Hepatocyte (in vitro differentiated cells): Measurements from ENCODE around the gene USP32. TPM values are rescaled to one million over a fixed set of nuclear protein-coding genes. Genes with fewer than 3 reads are reported as not detected.
"Not testable (repeated sequence)": the region's sequence is repeated elsewhere in the genome, so short reads cannot be mapped to it uniquely, and the experiment has no call there.

ENCODE experiments used
- DNase-seq: peaks from one replicate; pipeline ENCODE4 v3.0.0-alpha.2; 2016; ENCODE audit warnings: low spot score
- H2AFZ ChIP-seq: fragments of 200-600 bp; sonication (generic); 2 replicates; pipeline ENCODE4 v1.6.0; 2016; ENCODE audit warnings: antibody characterized with exemption, mild to moderate bottlenecking
- H3K27ac ChIP-seq: fragments of 200-600 bp; sonication (generic); 2 replicates; pipeline ENCODE4 v1.5.1; 2016; ENCODE audit warnings: mild to moderate bottlenecking
- H3K27me3 ChIP-seq: fragments of 200-600 bp; sonication (generic); 2 replicates; pipeline ENCODE4 v1.6.1; 2016
- H3K36me3 ChIP-seq: fragments of 200-600 bp; sonication (generic); replicated peaks from 2 replicates; pipeline ENCODE4 v1.5.1; 2016; ENCODE audit warnings: low read depth; ENCODE audit not compliant: insufficient read depth
- H3K4me1 ChIP-seq: fragments of 200-600 bp; sonication (generic); 2 replicates; pipeline ENCODE4 v1.5.1; 2016; ENCODE audit warnings: mild to moderate bottlenecking, moderate library complexity; ENCODE audit not compliant: insufficient read depth
- H3K4me2 ChIP-seq: fragments of 200-600 bp; sonication (generic); 2 replicates; pipeline ENCODE4 v1.6.0; 2016
- H3K4me3 ChIP-seq: fragments of 200-600 bp; sonication (generic); 2 replicates; pipeline ENCODE4 v1.5.1; 2016; ENCODE audit warnings: mild to moderate bottlenecking
- H3K79me2 ChIP-seq: fragments of 200-600 bp; sonication (generic); 2 replicates; pipeline ENCODE4 v1.6.0; 2017; ENCODE audit warnings: mild to moderate bottlenecking
- H3K9me2 ChIP-seq: fragments of 200-600 bp; sonication (generic); replicated peaks from 2 replicates; pipeline ENCODE4 v1.6.0; 2017; ENCODE audit warnings: mild to moderate bottlenecking; ENCODE audit not compliant: insufficient read depth
- H3K9me3 ChIP-seq: fragments of 200-600 bp; sonication (generic); 2 replicates; pipeline ENCODE4 v1.5.1; 2016; ENCODE audit warnings: low read depth, mild to moderate bottlenecking
- H4K20me1 ChIP-seq: fragments of 200-600 bp; sonication (generic); 2 replicates; pipeline ENCODE4 v1.6.0; 2016; ENCODE audit warnings: mild to moderate bottlenecking; ENCODE audit not compliant: insufficient read depth, poor library complexity, severe bottlenecking
- CTCF ChIP-seq: fragments of 200-600 bp; sonication (generic); IDR thresholded peaks from 2 replicates; pipeline ENCODE4 v1.5.1; 2016; ENCODE audit warnings: antibody characterized with exemption, mild to moderate bottlenecking; ENCODE audit not compliant: poor library complexity
- EZH2 ChIP-seq: fragments of 200-600 bp; sonication (generic); IDR thresholded peaks from 2 replicates; pipeline ENCODE4 v1.6.1; 2016; ENCODE audit warnings: antibody characterized with exemption, mild to moderate bottlenecking, borderline replicate concordance
- EZH2phosphoT487 ChIP-seq: fragments of 200-600 bp; sonication (generic); IDR thresholded peaks from one replicate; pipeline ENCODE4 v1.6.1; 2018; ENCODE audit warnings: antibody characterized with exemption, mild to moderate bottlenecking, low read depth, moderate library complexity; ENCODE audit not compliant: unreplicated experiment, severe bottlenecking
- WGBS: methylation state at CpG from one replicate; pipeline ENCODE4 v1.1.6; 2016; ENCODE audit warnings: low lambda C conversion rate; ENCODE audit errors: missing lambda C conversion rate; 5-methylcytosine and 5-hydroxymethylcytosine counted together
- polyA plus RNA-seq: library from polyadenylated mRNA; unstranded; fragments of >200 nt; fragmentation: Nextera tagmentation; extraction: Ambion mirVana; gene quantifications from 2 replicates; pipeline ENCODE4 v1.2.1, GENCODE V29; 2016
- total RNA-seq: library from RNA; depleted of rRNA; stranded (reverse); fragments of >200 nt; gene quantifications from 2 replicates; pipeline ENCODE4 v1.2.3, GENCODE V29; 2014

USP32 gene
- total and polyA plus RNA-seq, 2 experiments from 2014 or later: 15.3 to 37.0 TPM

- H3K36me3 ChIP-seq: no peaks in the 10 kb centered on the region
- no peak for TF ChIP-seq EZH2
- TF ChIP-seq CTCF: no peak
- TF ChIP-seq EZH2phosphoT487: no peak
These were observed 198.5 kb downstream of the USP32 start for GRCh38 chr17:60193482-60193881.

GRCh38 chr17:60193032-60193431, 198.9 kb downstream of the USP32 start:
- 93% methylated on average over 3 of the region's 3 CpGs for WGBS
- not testable (repeated sequence) for H3K4me1 ChIP-seq, H3K36me3 ChIP-seq

More at GRCh38 chr17:60193482-60193881, 198.5 kb downstream of the USP32 start:
- DNase-seq: no peak
- no peaks in the 10 kb centered on the region for H3K9me3 ChIP-seq
- H3K79me2 ChIP-seq: no peaks in the 10 kb centered on the region
- H4K20me1 ChIP-seq: no peaks in the 10 kb centered on the region
- H3K27me3 ChIP-seq: no peaks in the 10 kb centered on the region
- H3K9me2 ChIP-seq: no peaks in the 10 kb centered on the region
- H3K4me2 ChIP-seq: no peak overlapping the region
- WGBS: 86% methylated on average over 2 of the region's 2 CpGs
- no peak overlapping the region for H2AFZ ChIP-seq
- no peaks in the 10 kb centered on the region for H3K4me1 ChIP-seq
- no peak overlapping the region for H3K4me3 ChIP-seq
- no peak overlapping the region for H3K27ac ChIP-seq

GRCh38 chr17:60190032-60190431, 201.9 kb downstream of the USP32 start:
- H3K36me3 ChIP-seq, H2AFZ ChIP-seq, H3K9me3 ChIP-seq, H3K4me3 ChIP-seq, H3K27ac ChIP-seq, H3K4me2 ChIP-seq, H3K79me2 ChIP-seq, H3K9me2 ChIP-seq, H3K4me1 ChIP-seq, H4K20me1 ChIP-seq, H3K27me3 ChIP-seq, DNase-seq: not testable (repeated sequence)
- 94% methylated on average over 4 of the region's 4 CpGs for WGBS

More at GRCh38 chr17:60193032-60193431, 198.9 kb downstream of the USP32 start:
- H3K27me3 ChIP-seq, H3K9me2 ChIP-seq, DNase-seq, H3K4me2 ChIP-seq, H4K20me1 ChIP-seq, H3K4me3 ChIP-seq, H3K27ac ChIP-seq, H3K9me3 ChIP-seq, H2AFZ ChIP-seq, H3K79me2 ChIP-seq: not testable (repeated sequence)

- TF ChIP-seq CTCF (no peak), EZH2phosphoT487 (no peak)
- no peak overlapping the region for H3K4me2 ChIP-seq
- no peaks in the 10 kb centered on the region for H3K79me2 ChIP-seq
- H2AFZ ChIP-seq: no peak overlapping the region
- H3K27ac ChIP-seq: no peak overlapping the region
- no peaks in the 10 kb centered on the region for H3K36me3 ChIP-seq
- DNase-seq: no peak
- peaks cover 6% of the 10 kb centered on the region for H3K4me1 ChIP-seq
- H3K9me2 ChIP-seq: no peaks in the 10 kb centered on the region
- H3K27me3 ChIP-seq: no peaks in the 10 kb centered on the region
- WGBS: 96% methylated on average over 4 of the region's 4 CpGs
- H4K20me1 ChIP-seq: no peaks in the 10 kb centered on the region
- no peaks in the 10 kb centered on the region for H3K9me3 ChIP-seq
- no peak overlapping the region for H3K4me3 ChIP-seq
These were observed 203.2 kb downstream of the USP32 start for GRCh38 chr17:60188759-60189158.

GRCh38 chr17:60186846-60187745, 204.8 kb downstream of the USP32 start:
- not testable (repeated sequence) for H3K9me3 ChIP-seq, H4K20me1 ChIP-seq, H2AFZ ChIP-seq, H3K27me3 ChIP-seq, H3K4me3 ChIP-seq, DNase-seq, H3K79me2 ChIP-seq, H3K36me3 ChIP-seq, H3K4me1 ChIP-seq, H3K9me2 ChIP-seq
- WGBS: 69% methylated on average over 7 of the region's 7 CpGs
- Histone ChIP-seq H3K4me2 (peak overlapping the region; percentile 28), H3K27ac (peak overlapping the region; percentile 65)

GRCh38 chr17:60186372-60186771, 205.6 kb downstream of the USP32 start:
- DNase-seq, H3K9me2 ChIP-seq, H3K9me3 ChIP-seq, H3K4me1 ChIP-seq, H2AFZ ChIP-seq, H4K20me1 ChIP-seq, H3K4me2 ChIP-seq, H3K27me3 ChIP-seq, H3K36me3 ChIP-seq, H3K79me2 ChIP-seq, H3K4me3 ChIP-seq: not testable (repeated sequence)
- 94% methylated on average over 1 of the region's 1 CpG for WGBS
- H3K27ac ChIP-seq: peak overlapping the region; percentile 65

GRCh38 chr17:60180380-60180779, 211.6 kb downstream of the USP32 start:
- not testable (repeated sequence) for H4K20me1 ChIP-seq, H3K79me2 ChIP-seq, H3K4me1 ChIP-seq, H2AFZ ChIP-seq, H3K27me3 ChIP-seq, DNase-seq, H3K9me2 ChIP-seq, H3K36me3 ChIP-seq, H3K27ac ChIP-seq, H3K9me3 ChIP-seq, H3K4me3 ChIP-seq, H3K4me2 ChIP-seq
- 84% methylated on average over 1 of the region's 1 CpG for WGBS
